ENCODE data around the gene SGCE.

- TF ChIP-seq, protein P1, sequence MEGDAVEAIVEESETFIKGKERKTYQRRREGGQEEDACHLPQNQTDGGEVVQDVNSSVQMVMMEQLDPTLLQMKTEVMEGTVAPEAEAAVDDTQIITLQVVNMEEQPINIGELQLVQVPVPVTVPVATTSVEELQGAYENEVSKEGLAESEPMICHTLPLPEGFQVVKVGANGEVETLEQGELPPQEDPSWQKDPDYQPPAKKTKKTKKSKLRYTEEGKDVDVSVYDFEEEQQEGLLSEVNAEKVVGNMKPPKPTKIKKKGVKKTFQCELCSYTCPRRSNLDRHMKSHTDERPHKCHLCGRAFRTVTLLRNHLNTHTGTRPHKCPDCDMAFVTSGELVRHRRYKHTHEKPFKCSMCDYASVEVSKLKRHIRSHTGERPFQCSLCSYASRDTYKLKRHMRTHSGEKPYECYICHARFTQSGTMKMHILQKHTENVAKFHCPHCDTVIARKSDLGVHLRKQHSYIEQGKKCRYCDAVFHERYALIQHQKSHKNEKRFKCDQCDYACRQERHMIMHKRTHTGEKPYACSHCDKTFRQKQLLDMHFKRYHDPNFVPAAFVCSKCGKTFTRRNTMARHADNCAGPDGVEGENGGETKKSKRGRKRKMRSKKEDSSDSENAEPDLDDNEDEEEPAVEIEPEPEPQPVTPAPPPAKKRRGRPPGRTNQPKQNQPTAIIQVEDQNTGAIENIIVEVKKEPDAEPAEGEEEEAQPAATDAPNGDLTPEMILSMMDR (IDR thresholded peaks at IDR 0.05) = no peak
- no peak for TF ChIP-seq ZFX (IDR thresholded peaks at IDR 0.05; ENCODE audit: borderline replicate concordance)
Measured at GRCh38 chr7:94687810-94688209, 31.9 kb upstream of the SGCE start.

Measured in 22Rv1 (cell line).